ENCODE data around the gene AIFM2. TPM values are rescaled to one million over a fixed set of nuclear protein-coding genes. Genes with fewer than 3 reads are reported as not detected.
"Not testable (repeated sequence)": the region's sequence is repeated elsewhere in the genome, so short reads cannot be mapped to it uniquely, and the experiment has no call there.

Gene AIFM2
- total and polyA plus RNA-seq, 5 donors: 8.5 to 14.0 (median 10.1) TPM

DNA sequence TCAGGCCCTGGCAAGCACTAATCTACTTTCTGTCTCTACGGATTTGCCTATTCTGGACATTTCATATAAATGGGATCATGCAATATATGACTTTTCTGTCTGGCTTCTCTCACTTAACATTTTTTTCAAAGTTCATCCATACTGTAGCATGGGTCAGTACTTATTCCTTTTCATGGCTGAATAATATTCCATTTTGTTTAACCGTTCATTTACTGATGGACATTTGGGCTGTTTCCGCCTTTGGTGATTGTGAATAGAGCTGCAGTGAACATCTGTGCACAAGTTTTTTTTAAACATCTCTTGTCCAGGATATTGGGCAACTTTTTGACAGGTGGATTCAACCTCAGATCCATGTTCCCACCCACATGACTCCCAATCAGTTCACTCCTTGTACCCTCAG lies 31.0 kb downstream of the AIFM2 start:
- DNase-seq (no peak), ATAC-seq (no peak)
- no peaks in the 10 kb centered on the region for H3K9me3 ChIP-seq (ENCODE audit: control insufficient read depth, low read length)
- H3K4me1 ChIP-seq (ENCODE audit: control insufficient read depth, insufficient read depth, low read length): no peaks in the 10 kb centered on the region
- H3K27ac ChIP-seq (ENCODE audit: low read length): no peak overlapping the region
- intact Hi-C loops (cut with DNase I): no loop called here
- H3K4me3 ChIP-seq (ENCODE audit: low read length): no peak overlapping the region
- no peaks in the 10 kb centered on the region for H3K27me3 ChIP-seq (ENCODE audit: control insufficient read depth, insufficient read depth)
- 65% methylated on average over 3 of the region's 3 CpGs for WGBS

DNA sequence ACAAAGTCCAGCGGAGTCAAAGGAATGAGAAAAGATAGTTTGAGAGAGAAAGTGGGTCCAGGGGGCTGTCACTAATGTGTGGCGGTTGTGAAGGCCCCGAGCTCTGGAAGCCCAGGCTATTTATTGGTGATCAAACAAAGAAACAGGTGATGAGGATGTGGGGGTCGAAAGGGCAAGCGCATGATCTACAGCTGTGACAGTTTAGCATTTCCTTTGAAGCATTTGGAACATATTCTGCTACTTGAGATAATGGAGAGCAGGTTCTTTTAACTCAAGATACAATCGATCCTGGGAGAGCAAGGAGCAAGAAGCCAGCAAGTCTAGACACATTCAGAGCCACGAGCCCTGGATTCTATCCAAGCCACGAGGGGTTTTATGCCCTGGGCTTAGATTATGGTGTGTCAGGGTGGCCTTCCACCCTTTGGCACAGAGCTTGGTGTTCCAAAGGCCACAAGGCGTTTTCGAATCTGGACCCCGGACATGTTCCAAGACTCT lies 31.5 kb downstream of the AIFM2 start:
- H3K27me3 ChIP-seq (ENCODE audit: control insufficient read depth, insufficient read depth); ATAC-seq; H3K27ac ChIP-seq (ENCODE audit: low read length); DNase-seq; H3K9me3 ChIP-seq (ENCODE audit: control insufficient read depth, low read length); intact Hi-C loops (cut with DNase I); H3K4me1 ChIP-seq (ENCODE audit: control insufficient read depth, insufficient read depth, low read length); H3K4me3 ChIP-seq (ENCODE audit: low read length): not testable (repeated sequence)
- WGBS: 82% methylated on average over 11 of the region's 11 CpGs

GRCh38 chr10:70098271-70098670 lies 34.4 kb downstream of the AIFM2 start:
- DNase-seq (no peak), ATAC-seq (no peak)
- Histone ChIP-seq H3K27ac (ENCODE audit: low read length) (no peak overlapping the region), H3K4me1 (ENCODE audit: control insufficient read depth, insufficient read depth, low read length) (no peaks in the 10 kb centered on the region), H3K4me3 (ENCODE audit: low read length) (no peak overlapping the region), H3K9me3 (ENCODE audit: control insufficient read depth, low read length) (no peaks in the 10 kb centered on the region), H3K27me3 (ENCODE audit: control insufficient read depth, insufficient read depth) (no peaks in the 10 kb centered on the region)
- 93% methylated on average over 3 of the region's 3 CpGs for WGBS
- intact Hi-C loops (cut with DNase I): no loop called here

DNA sequence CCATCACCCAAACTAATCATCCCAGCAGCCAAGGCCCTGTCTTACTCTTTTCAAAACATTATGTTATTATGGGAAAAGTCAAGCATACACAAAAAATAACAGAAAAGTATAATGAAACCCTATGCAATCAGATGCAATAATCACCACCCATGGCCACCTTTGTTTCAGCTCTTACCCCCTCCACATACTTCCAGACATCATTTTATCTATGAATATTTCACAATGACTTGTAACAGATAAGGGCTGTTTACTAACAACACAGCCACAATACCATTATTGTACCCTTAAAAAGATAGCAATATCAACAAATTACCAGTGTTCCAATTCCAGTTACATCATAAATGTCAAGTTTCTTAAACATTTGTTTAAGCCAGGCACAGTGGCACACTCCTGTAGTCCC lies 35.2 kb downstream of the AIFM2 start:
- no peak overlapping the region for H3K4me3 ChIP-seq (ENCODE audit: low read length)
- no peak overlapping the region for H3K27ac ChIP-seq (ENCODE audit: low read length)
- intact Hi-C loops (cut with DNase I): no loop called here
- H3K27me3 ChIP-seq (ENCODE audit: control insufficient read depth, insufficient read depth): no peaks in the 10 kb centered on the region
- no peaks in the 10 kb centered on the region for H3K9me3 ChIP-seq (ENCODE audit: control insufficient read depth, low read length)
- no peak for DNase-seq
- H3K4me1 ChIP-seq (ENCODE audit: control insufficient read depth, insufficient read depth, low read length): no peaks in the 10 kb centered on the region
- ATAC-seq: no peak

DNA sequence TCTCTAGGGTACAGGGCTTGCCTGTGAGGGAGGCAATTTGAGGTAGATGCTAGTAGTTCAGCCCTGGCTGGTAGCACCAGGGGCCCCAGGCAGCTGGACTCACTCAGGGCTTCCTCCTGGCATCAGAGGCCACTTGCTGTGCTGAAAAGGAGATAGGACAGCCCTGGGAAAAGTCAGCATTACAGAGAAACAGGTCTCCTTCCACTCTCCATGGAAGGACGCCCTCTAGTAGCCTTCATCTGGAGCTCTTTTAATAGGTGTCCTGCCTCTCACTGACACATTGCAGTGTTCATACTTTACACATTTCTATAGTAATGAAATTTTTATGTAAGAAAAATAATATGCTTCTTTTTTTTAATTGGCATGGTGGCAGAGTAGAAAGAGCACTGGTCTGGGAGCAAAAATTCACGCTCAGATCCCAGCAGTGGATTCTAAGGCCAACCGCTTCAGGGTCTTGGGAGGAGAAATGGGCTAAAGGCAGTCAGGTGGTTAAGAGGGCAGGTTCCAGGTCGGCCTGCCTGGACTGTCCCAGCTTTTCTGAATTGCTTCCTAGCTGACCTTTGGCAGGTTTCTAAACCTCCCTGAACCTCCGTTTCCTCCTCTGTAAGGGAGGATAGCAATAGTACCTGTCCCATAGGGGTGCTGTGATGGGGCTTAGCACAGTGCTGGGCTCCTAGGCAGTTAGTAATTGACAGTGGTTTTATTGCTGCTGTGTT lies 35.8 kb downstream of the AIFM2 start:
- 96% methylated on average over 5 of the region's 5 CpGs for WGBS
- no peak overlapping the region for H3K27ac ChIP-seq (ENCODE audit: low read length)

GRCh38 chr10:70096016-70096704 lies 36.5 kb downstream of the AIFM2 start:
- ATAC-seq (no peak), DNase-seq (no peak)
- intact Hi-C loops (cut with DNase I): no loop called here
- H3K27me3 ChIP-seq (ENCODE audit: control insufficient read depth, insufficient read depth): no peaks in the 10 kb centered on the region
- H3K4me1 ChIP-seq (ENCODE audit: control insufficient read depth, insufficient read depth, low read length): no peaks in the 10 kb centered on the region
- H3K9me3 ChIP-seq (ENCODE audit: control insufficient read depth, low read length): no peaks in the 10 kb centered on the region
- H3K27ac ChIP-seq (ENCODE audit: low read length): no peak overlapping the region
- 84% methylated on average over 6 of the region's 6 CpGs for WGBS
- H3K4me3 ChIP-seq (ENCODE audit: low read length): no peak overlapping the region

More for the DNA sequence above, 35.8 kb downstream of the AIFM2 start:
- H3K27me3 ChIP-seq (ENCODE audit: control insufficient read depth, insufficient read depth): no peaks in the 10 kb centered on the region
- DNase-seq: no peak
- intact Hi-C loops (cut with DNase I): no loop called here
- no peaks in the 10 kb centered on the region for H3K9me3 ChIP-seq (ENCODE audit: control insufficient read depth, low read length)
- H3K4me1 ChIP-seq (ENCODE audit: control insufficient read depth, insufficient read depth, low read length): no peaks in the 10 kb centered on the region
- ATAC-seq: no peak
- no peak overlapping the region for H3K4me3 ChIP-seq (ENCODE audit: low read length)

- Histone ChIP-seq H3K4me3 (ENCODE audit: low read length) (no peak overlapping the region), H3K27me3 (ENCODE audit: control insufficient read depth, insufficient read depth) (no peaks in the 10 kb centered on the region), H3K27ac (ENCODE audit: low read length) (no peak overlapping the region), H3K4me1 (ENCODE audit: control insufficient read depth, insufficient read depth, low read length) (no peaks in the 10 kb centered on the region), H3K9me3 (ENCODE audit: control insufficient read depth, low read length) (no peaks in the 10 kb centered on the region)
- DNase-seq (no peak), ATAC-seq (no peak)
- WGBS: 96% methylated on average over 2 of the region's 2 CpGs
- intact Hi-C loops (cut with DNase I): no loop called here
Observed at GRCh38 chr10:70094250-70094649, 38.4 kb downstream of the AIFM2 start.

- H3K27ac ChIP-seq (ENCODE audit: low read length): no peak overlapping the region
- H3K27me3 ChIP-seq (ENCODE audit: control insufficient read depth, insufficient read depth): no peaks in the 10 kb centered on the region
- WGBS: 89% methylated on average over 9 of the region's 9 CpGs
- no peaks in the 10 kb centered on the region for H3K9me3 ChIP-seq (ENCODE audit: control insufficient read depth, low read length)
- ATAC-seq (no peak), DNase-seq (no peak)
- no peaks in the 10 kb centered on the region for H3K4me1 ChIP-seq (ENCODE audit: control insufficient read depth, insufficient read depth, low read length)
- intact Hi-C loops (cut with DNase I): no loop called here
- H3K4me3 ChIP-seq (ENCODE audit: low read length): no peak overlapping the region
Observed at GRCh38 chr10:70093335-70093944, 39.2 kb downstream of the AIFM2 start.

DNA sequence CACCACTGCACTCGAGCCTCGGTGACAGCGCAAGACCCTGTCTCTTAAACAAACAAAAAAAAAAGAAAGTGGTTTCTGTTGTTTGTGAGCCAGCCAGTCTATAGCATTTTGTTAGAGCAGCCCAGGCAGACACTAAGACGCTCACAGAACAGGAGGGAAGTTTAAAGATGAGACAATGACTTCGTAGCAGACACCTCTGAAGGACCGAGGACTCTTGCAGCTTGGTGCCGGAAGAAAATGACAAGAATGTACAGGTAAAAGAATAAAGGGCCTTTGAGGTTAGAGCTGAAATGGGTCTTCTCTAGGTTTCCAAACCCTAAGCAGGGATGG lies 40.3 kb downstream of the AIFM2 start:
- no peak overlapping the region for H3K4me3 ChIP-seq (ENCODE audit: low read length)
- no peaks in the 10 kb centered on the region for H3K9me3 ChIP-seq (ENCODE audit: control insufficient read depth, low read length)
- WGBS: 93% methylated on average over 7 of the region's 7 CpGs
- DNase-seq: no peak
- no peaks in the 10 kb centered on the region for H3K27me3 ChIP-seq (ENCODE audit: control insufficient read depth, insufficient read depth)
- intact Hi-C loops (cut with DNase I): no loop called here
- no peak for ATAC-seq
- H3K27ac ChIP-seq (ENCODE audit: low read length): no peak overlapping the region
- H3K4me1 ChIP-seq (ENCODE audit: control insufficient read depth, insufficient read depth, low read length): no peaks in the 10 kb centered on the region

DNA sequence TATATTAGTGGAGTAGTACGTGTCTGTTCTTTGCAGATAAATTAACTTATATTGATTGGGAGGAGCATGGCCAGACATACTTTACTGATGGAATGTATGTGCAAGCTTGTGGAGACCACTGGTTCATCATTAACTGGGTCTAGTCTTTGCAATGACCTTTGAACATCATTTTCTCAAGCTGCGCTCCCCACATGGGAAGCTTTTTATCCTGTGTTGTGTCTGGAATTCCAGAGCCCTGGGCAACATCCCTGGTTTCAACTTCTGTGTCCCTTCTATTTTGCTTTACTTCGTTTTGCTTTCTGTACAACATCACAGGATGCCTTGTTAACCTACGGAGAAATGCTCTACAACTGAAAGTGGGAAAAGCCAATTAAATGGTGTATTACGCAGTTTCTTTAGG lies 41.7 kb downstream of the AIFM2 start:
- Histone ChIP-seq H3K27ac (ENCODE audit: low read length) (no peak overlapping the region), H3K4me1 (ENCODE audit: control insufficient read depth, insufficient read depth, low read length) (no peaks in the 10 kb centered on the region), H3K9me3 (ENCODE audit: control insufficient read depth, low read length) (no peaks in the 10 kb centered on the region), H3K4me3 (ENCODE audit: low read length) (no peak overlapping the region), H3K27me3 (ENCODE audit: control insufficient read depth, insufficient read depth) (no peaks in the 10 kb centered on the region)
- DNase-seq (no peak), ATAC-seq (no peak)
- intact Hi-C loops (cut with DNase I): no loop called here
- 95% methylated on average over 5 of the region's 5 CpGs for WGBS

GRCh38 chr10:70090013-70090412 lies 42.6 kb downstream of the AIFM2 start:
- no peaks in the 10 kb centered on the region for H3K27me3 ChIP-seq (ENCODE audit: control insufficient read depth, insufficient read depth)
- no peak for ATAC-seq
- WGBS: 96% methylated on average over 8 of the region's 8 CpGs

More at GRCh38 chr10:70090013-70090412, 42.6 kb downstream of the AIFM2 start:
- Histone ChIP-seq H3K4me1 (ENCODE audit: control insufficient read depth, insufficient read depth, low read length) (no peaks in the 10 kb centered on the region), H3K4me3 (ENCODE audit: low read length) (no peak overlapping the region), H3K27ac (ENCODE audit: low read length) (no peak overlapping the region), H3K9me3 (ENCODE audit: control insufficient read depth, low read length) (no peaks in the 10 kb centered on the region)
- intact Hi-C loops (cut with DNase I): no loop called here
- no peak for DNase-seq
